CD8-positive, alpha-beta memory T cell (primary cell): ENCODE results near the gene GTPBP6. TPM values are rescaled to one million over a fixed set of nuclear protein-coding genes. Genes with fewer than 3 reads are reported as not detected.
"Not testable (repeated sequence)": the region's sequence is repeated elsewhere in the genome, so short reads cannot be mapped to it uniquely, and the experiment has no call there.

Source experiments
- CTCF ChIA-PET: fragments of 350-600 bp; sonication (Branson Sonifier 250); formaldehyde crosslinking; loops from one replicate; lab custom pipeline; 2021; ENCODE audit warnings: antibody characterized with exemption; lab: Charles Lee
- POLR2A ChIA-PET: fragments of 350-600 bp; sonication (Branson Sonifier 250); formaldehyde crosslinking; loops from one replicate; lab custom pipeline; 2021; ENCODE audit warnings: antibody characterized with exemption; lab: Charles Lee
- DNase-seq, 5 donors: peaks; one replicate each; pipeline versions ENCODE4 v3.0.0 to v3.0.0-alpha.2; 2020 to 2022; ENCODE audit warnings: mixed read lengths in 1 of 5
- H3K27ac ChIP-seq: one replicate; pipeline ENCODE4 v1.7.0; 2013; ENCODE audit warnings: low read depth, mild to moderate bottlenecking, low read length, moderate library complexity
- H3K27me3 ChIP-seq: 2 replicates; pipeline ENCODE4 v1.7.0; 2013; ENCODE audit warnings: low read length, mild to moderate bottlenecking; ENCODE audit not compliant: insufficient read depth, poor library complexity, severe bottlenecking
- H3K36me3 ChIP-seq: 2 replicates; pipeline ENCODE4 v1.7.0; 2013; ENCODE audit warnings: mild to moderate bottlenecking, low read length, moderate library complexity; ENCODE audit not compliant: insufficient read depth
- H3K4me1 ChIP-seq: 2 replicates; pipeline ENCODE4 v1.7.0; 2013; ENCODE audit warnings: mild to moderate bottlenecking, low read length, moderate library complexity; ENCODE audit not compliant: insufficient read depth
- H3K4me3 ChIP-seq: 2 replicates; pipeline ENCODE4 v1.7.0; 2013; ENCODE audit warnings: mild to moderate bottlenecking, low read length
- H3K9me3 ChIP-seq: 2 replicates; pipeline ENCODE4 v1.7.0; 2013; ENCODE audit warnings: mild to moderate bottlenecking, low read length
- H3K27ac Mint-ChIP-seq, 8 donors: one replicate each; pipeline ENCODE4 v1.8.0; 2020 to 2021; ENCODE audit warnings: mixed read lengths in 8 of 8, mild to moderate bottlenecking in 6 of 8, inconsistent platforms in 3 of 8, moderate library complexity in 3 of 8
- H3K27me3 Mint-ChIP-seq, 2 donors: one replicate each; pipeline ENCODE4 v1.8.0; 2020 to 2021; ENCODE audit warnings: mixed read lengths in 2 of 2, mild to moderate bottlenecking in 1 of 2, moderate library complexity in 1 of 2
- H3K36me3 Mint-ChIP-seq, 3 donors: one replicate each; pipeline ENCODE4 v1.8.0; 2020 to 2021; ENCODE audit warnings: mixed read lengths in 3 of 3, inconsistent platforms in 1 of 3, mild to moderate bottlenecking in 1 of 3
- H3K4me1 Mint-ChIP-seq, 3 donors: one replicate each; pipeline ENCODE4 v1.8.0; 2020 to 2021; ENCODE audit warnings: mixed read lengths in 3 of 3, inconsistent platforms in 1 of 3, mild to moderate bottlenecking in 1 of 3
- H3K4me3 Mint-ChIP-seq, 7 donors: one replicate each; pipeline ENCODE4 v1.8.0; 2020 to 2021; ENCODE audit warnings: mixed read lengths in 7 of 7, mild to moderate bottlenecking in 6 of 7, moderate library complexity in 4 of 7, inconsistent platforms in 2 of 7
- H3K9me3 Mint-ChIP-seq, 5 donors: one replicate each; pipeline ENCODE4 v1.8.0; 2020 to 2022; ENCODE audit warnings: mixed read lengths in 5 of 5, mild to moderate bottlenecking in 3 of 5, moderate library complexity in 2 of 5, inconsistent platforms in 1 of 5
- polyA plus RNA-seq: library from polyadenylated mRNA; unstranded; fragments of 300-500 nt; fragmentation: Illumina TruSeq; gene quantifications from one replicate; pipeline ENCODE4 v1.2.3, GENCODE V29; 2021
- total RNA-seq, 2 experiments: library from RNA; stranded (reverse); gene quantifications; one replicate each; pipeline ENCODE4 v1.2.3, GENCODE V29; 2021

Gene GTPBP6
- total and polyA plus RNA-seq, 3 experiments from 2014 or later: 55.7 to 78.5 (median 77.8) TPM

DNA sequence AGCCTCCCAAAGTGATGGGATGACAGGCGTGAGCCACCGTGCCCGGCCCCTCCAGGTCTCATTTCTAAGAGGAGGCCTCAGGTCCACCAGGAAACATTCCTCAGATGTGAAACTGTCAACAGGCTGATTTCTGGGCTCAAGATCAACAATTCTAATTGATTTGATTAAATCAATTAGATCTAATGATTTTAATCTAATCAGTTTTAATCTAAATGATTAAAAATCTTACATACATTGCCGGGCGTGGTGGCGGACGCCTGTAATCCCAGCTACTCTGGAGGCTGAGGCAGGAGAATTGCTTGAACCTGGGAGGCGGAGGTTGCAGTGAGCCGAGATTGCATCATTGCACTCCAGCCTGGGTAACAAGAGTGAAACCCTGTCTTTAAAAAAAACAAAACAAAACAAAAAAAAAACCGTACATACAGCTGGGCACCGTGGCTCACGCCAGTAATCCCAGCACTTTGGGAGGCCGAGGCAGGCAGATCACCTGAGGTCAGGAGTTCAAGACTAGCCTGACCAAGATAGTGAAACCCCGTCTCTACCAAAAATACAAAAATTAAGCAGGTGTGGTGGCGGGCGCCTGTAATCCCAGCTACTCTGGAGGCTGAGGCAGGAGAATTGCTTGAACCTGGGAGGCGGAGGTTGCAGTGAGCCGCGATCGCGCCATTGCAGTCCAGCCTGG is 36.5 kb downstream of the GTPBP6 start:
- Mint-ChIP-seq H3K27ac (peak overlapping the region in 3 of 8 donors; percentile 33 to 92 (median 35)), H3K4me3 (peak overlapping the region in 5 of 7 donors; percentile 9 to 74 (median 68)), H3K36me3 (peaks cover 0 to 13% (median 4%) of the 10 kb centered on the region in 3 donors), H3K4me1 (peaks cover 15 to 51% (median 27%) of the 10 kb centered on the region in 3 donors)
- POLR2A ChIA-PET, H3K36me3 ChIP-seq, H3K4me1 ChIP-seq, H3K27me3 Mint-ChIP-seq, H3K27me3 ChIP-seq, H3K9me3 Mint-ChIP-seq, DNase-seq, H3K4me3 ChIP-seq, H3K9me3 ChIP-seq, CTCF ChIA-PET: not testable (repeated sequence)
- H3K27ac ChIP-seq: peak overlapping the region; percentile 38

GRCh38 chrX:281166-281999 is 37.2 kb downstream of the GTPBP6 start, which contains the start of gene PLCXD1:
Gene PLCXD1 (plus strand): TSS chrX:281381. CDS start chrX:284188, 2,807 bp downstream.
- no peaks in the 10 kb centered on the region for H3K27me3 Mint-ChIP-seq
- peak within 1 kb of the TSS in 6 of 7 donors; percentile 6 to 70 (median 46) for H3K4me3 Mint-ChIP-seq
- Histone ChIP-seq H3K4me1 (peaks cover 5% of the 10 kb centered on the region), H3K27me3 (no peaks in the 10 kb centered on the region), H3K4me3 (no peak within 1 kb of the TSS), H3K27ac (peak within 1 kb of the TSS; percentile 38), H3K36me3 (peaks cover 9% of the 10 kb centered on the region), H3K9me3 (no peaks in the 10 kb centered on the region)
- ChIA-PET POLR2A (no interaction called here), CTCF (no interaction called here)
- peak within 1 kb of the TSS in 4 of 8 donors; percentile 33 to 92 (median 52) for H3K27ac Mint-ChIP-seq
- peaks cover 0 to 11% (median 4%) of the 10 kb centered on the region in 3 donors for H3K36me3 Mint-ChIP-seq
- no peaks in the 10 kb centered on the region for H3K9me3 Mint-ChIP-seq
- no peak for DNase-seq
- H3K4me1 Mint-ChIP-seq: peaks cover 11 to 52% (median 22%) of the 10 kb centered on the region in 3 donors

- H3K27ac ChIP-seq, H3K9me3 Mint-ChIP-seq, H3K36me3 ChIP-seq, DNase-seq, H3K9me3 ChIP-seq, H3K27me3 Mint-ChIP-seq, H3K4me1 ChIP-seq, CTCF ChIA-PET, H3K27me3 ChIP-seq, POLR2A ChIA-PET, H3K4me3 ChIP-seq, H3K27ac Mint-ChIP-seq, H3K4me3 Mint-ChIP-seq: not testable (repeated sequence)
- Mint-ChIP-seq H3K4me1 (peaks cover 8 to 53% (median 21%) of the 10 kb centered on the region in 3 donors), H3K36me3 (peaks cover 0 to 11% (median 2%) of the 10 kb centered on the region in 3 donors)
Observed at GRCh38 chrX:280722-281121, 37.9 kb downstream of the GTPBP6 start.

DNA sequence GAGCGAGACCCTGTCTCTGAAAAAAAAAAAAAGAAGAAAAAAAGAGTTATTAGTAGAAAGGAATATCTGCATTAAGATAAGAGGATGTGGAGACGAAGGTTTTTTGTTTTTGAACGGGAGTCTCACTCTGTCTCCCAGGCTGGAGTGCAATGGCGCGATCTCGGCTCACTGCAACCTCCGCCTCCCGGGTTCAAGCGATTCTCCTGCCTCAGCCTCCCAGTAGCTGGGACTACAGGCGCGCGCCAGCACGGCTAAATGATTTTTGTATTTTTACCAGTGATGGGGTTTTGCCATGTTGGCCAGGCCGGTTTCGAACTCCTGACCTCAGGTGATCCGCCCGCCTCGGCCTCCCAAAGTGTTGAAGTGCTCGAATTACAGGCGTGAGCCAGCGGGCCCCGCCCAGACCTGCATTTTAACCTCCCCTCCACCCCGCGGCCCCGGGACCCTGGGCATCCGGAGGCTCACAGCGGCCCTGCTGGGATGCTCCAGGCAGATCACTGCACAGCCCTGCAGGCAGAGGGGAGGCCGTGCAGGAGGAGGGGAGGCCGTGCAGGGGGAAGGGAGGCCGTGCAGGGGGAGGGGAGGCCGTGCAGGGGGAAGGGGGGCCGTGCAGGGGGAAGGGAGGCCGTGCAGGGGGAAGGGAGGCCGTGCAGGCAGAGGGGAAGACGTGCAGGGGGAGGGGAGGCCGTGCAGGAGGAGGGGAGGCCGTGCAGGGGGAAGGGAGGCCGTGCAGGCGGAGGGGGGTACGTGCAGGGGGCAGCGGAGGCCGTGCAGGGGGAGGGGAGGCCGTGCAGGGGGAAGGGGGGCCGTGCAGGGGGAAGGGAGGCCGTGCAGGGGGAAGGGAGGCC is 38.6 kb downstream of the GTPBP6 start:
- H3K27me3 Mint-ChIP-seq, POLR2A ChIA-PET, H3K9me3 Mint-ChIP-seq, H3K4me1 ChIP-seq, CTCF ChIA-PET, H3K9me3 ChIP-seq, H3K36me3 ChIP-seq, H3K27ac ChIP-seq, H3K27ac Mint-ChIP-seq, DNase-seq, H3K4me3 ChIP-seq, H3K36me3 Mint-ChIP-seq, H3K27me3 ChIP-seq: not testable (repeated sequence)
- H3K4me3 Mint-ChIP-seq: peak overlapping the region in 5 of 7 donors; percentile 20 to 68 (median 46)
- H3K4me1 Mint-ChIP-seq: peaks cover 8 to 53% (median 20%) of the 10 kb centered on the region in 3 donors

DNA sequence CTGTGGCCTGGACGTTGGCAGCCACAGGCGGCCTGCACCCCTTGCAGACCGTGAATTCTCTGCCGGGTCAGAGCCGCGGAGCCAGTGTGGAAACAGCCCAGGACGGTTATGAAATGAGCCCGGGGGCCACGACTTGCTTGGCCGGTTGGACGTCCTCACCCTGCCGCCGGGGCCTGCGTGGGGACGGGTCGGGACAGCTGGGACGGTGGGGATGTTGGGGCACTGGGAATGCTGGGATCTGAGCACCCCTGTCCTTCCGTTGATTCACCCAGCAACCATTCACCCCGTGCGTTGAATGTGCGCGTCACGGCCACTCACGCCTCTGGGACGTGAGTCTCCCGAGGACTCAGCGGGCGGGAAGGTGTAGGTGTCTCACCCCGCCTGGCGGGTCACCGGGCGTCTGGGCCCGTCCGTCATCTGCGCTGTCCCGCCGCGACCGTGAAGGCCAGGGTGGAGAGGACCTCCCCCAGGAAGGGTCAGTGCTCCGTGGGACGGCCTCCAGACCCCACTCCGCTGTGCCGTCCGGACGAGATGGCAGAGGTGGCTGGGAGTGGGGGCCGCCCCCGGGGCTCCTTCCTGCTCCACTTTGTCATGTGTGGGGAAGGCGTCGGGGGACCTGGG is 41.9 kb downstream of the GTPBP6 start:
- peak overlapping the region; percentile 66 for H3K4me3 ChIP-seq
- H3K27ac Mint-ChIP-seq: peak overlapping the region in 2 of 8 donors; percentile 33 to 80

DNA sequence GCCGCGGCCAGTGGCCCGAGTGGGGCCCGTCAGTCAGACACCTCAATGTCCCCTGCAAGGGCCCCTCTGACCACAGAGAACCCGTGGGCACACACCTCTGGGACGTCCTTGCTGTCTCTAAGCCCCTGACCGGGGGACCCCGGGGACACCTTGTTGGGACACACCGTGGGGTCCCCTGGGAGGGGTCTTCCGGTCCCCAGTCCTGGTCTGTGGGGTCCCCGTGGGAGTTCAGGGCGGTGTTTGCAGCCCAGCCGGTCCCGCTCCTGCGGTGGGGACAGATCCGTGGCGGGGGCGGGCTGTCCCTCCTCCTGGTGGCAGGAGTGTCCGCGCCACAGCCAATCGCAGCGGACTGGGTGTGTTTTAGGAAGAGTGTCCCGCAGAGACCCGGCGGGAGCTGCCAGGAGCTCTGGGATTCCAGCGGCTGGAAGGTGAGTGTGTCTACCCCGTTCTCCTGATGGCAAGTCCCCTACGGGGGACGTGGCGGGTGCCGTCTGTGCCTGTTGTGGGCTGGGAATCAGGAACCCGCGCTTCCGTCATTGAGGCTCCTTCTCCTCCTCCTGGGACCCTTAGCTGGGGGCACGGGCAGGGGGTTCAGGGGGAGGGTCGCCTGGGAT is 42.5 kb downstream of the GTPBP6 start:
- H3K27ac Mint-ChIP-seq: peak overlapping the region in 2 of 8 donors; percentile 33 to 80
- no peaks in the 10 kb centered on the region for H3K9me3 Mint-ChIP-seq
- peak; percentile 33 to 61 (median 43) for DNase-seq
- Histone ChIP-seq H3K36me3 (no peaks in the 10 kb centered on the region), H3K27me3 (no peaks in the 10 kb centered on the region), H3K4me3 (peak overlapping the region; percentile 66), H3K9me3 (no peaks in the 10 kb centered on the region), H3K27ac (peak overlapping the region; percentile 65), H3K4me1 (peaks cover 5% of the 10 kb centered on the region)
- ChIA-PET POLR2A (no interaction called here), CTCF (no interaction called here)
- H3K4me1 Mint-ChIP-seq: peaks cover 4 to 31% (median 8%) of the 10 kb centered on the region in 3 donors
- no peaks in the 10 kb centered on the region for H3K36me3 Mint-ChIP-seq
- no peaks in the 10 kb centered on the region for H3K27me3 Mint-ChIP-seq
- H3K4me3 Mint-ChIP-seq: peak overlapping the region; percentile 78 to 90 (median 80)

More for the DNA sequence above, 41.9 kb downstream of the GTPBP6 start:
- Mint-ChIP-seq H3K9me3 (no peaks in the 10 kb centered on the region), H3K4me3 (peak overlapping the region; percentile 78 to 90 (median 80)), H3K27me3 (no peaks in the 10 kb centered on the region), H3K36me3 (no peaks in the 10 kb centered on the region), H3K4me1 (peaks cover 4 to 37% (median 13%) of the 10 kb centered on the region in 3 donors)
- peaks cover 5% of the 10 kb centered on the region for H3K4me1 ChIP-seq
- peak overlapping the region; percentile 65 for H3K27ac ChIP-seq
- no peaks in the 10 kb centered on the region for H3K27me3 ChIP-seq
- H3K9me3 ChIP-seq: no peaks in the 10 kb centered on the region
- POLR2A ChIA-PET: no interaction called here
- H3K36me3 ChIP-seq: no peaks in the 10 kb centered on the region
- DNase-seq: no peak
- CTCF ChIA-PET: no interaction called here

GRCh38 chrX:275476-275966 is 43.1 kb downstream of the GTPBP6 start:
- H3K36me3 Mint-ChIP-seq: no peaks in the 10 kb centered on the region
- no peaks in the 10 kb centered on the region for H3K9me3 ChIP-seq
- peak overlapping the region; percentile 34 to 90 (median 75) for H3K4me3 Mint-ChIP-seq
- H3K27ac Mint-ChIP-seq: peak overlapping the region in 2 of 8 donors; percentile 15 to 76
- peaks cover 5% of the 10 kb centered on the region for H3K4me1 ChIP-seq
- H3K4me1 Mint-ChIP-seq: peaks cover 4 to 30% (median 8%) of the 10 kb centered on the region in 3 donors
- no peaks in the 10 kb centered on the region for H3K27me3 Mint-ChIP-seq
- peak overlapping the region; percentile 65 for H3K27ac ChIP-seq
- ChIA-PET CTCF (no interaction called here), POLR2A (no interaction called here)
- no peaks in the 10 kb centered on the region for H3K27me3 ChIP-seq
- no peak for DNase-seq
- no peaks in the 10 kb centered on the region for H3K36me3 ChIP-seq
- no peaks in the 10 kb centered on the region for H3K9me3 Mint-ChIP-seq
- H3K4me3 ChIP-seq: peak overlapping the region; percentile 66
